CD4-positive, alpha-beta T cell treated with Interleukin-4 for 1 hour (primary cell): Measurements from ENCODE around the gene IL1RAPL2.
"Not testable (repeated sequence)": the region's sequence is repeated elsewhere in the genome, so short reads cannot be mapped to it uniquely, and the experiment has no call there.

Experiments used
- DNase-seq, 2 donors: peaks; one replicate each; pipeline ENCODE4 v3.0.0-alpha.2; 2020 to 2022

The IL1RAPL2 gene

DNA sequence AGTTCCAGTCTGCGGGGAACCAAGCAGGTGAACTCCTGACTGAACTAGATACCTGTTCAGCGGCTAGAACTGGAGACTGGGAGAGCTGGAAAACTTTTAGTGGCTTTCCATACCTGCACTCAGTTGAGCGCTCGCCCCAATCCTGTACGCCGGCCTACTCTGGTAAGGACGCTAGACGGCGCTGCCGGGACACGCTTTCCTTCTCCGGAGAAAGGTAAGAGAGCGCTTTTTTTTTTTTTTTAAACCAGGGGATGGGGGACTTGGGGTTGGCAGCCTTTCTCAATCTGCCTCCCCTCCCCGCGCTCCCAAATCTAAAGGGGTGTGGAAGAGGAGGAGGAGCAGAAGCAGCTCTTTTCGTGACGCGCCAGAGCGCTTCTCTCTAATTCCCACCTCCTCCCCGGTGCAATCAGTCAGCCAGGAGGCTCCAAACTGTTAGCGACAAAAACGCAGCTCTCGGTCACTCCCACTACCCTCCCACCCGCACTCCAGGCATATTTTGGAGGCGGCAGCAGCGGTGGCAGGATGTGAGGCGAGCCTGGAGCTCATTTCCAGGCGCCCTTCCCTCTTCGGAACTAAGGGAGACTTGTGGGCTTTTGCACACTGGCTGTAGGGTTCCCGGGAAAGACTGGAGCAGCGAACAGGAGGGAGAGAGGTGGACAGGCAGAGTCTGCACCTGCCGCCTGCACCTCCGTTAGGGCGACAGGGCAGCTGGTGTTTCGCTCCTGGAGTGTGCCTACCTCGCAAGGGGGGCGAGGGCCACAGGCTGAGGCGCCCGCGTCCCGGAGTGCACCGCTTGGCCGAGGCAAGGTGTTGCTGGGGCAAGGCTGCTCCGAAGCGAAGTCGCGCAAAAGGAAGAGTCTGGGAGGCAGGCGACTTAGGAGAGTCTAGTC, at the start of gene IL1RAPL2:
Gene IL1RAPL2 (plus strand): TSS at position 409 of the 890 bp plus-strand sequence.
- DNase-seq = no peak

- DNase-seq = no peak
Measured at GRCh38 chrX:104522386-104522785, 43.6 kb upstream of the IL1RAPL2 start.

GRCh38 chrX:104523858-104524257, 42.1 kb upstream of the IL1RAPL2 start:
- no peak for DNase-seq

DNA sequence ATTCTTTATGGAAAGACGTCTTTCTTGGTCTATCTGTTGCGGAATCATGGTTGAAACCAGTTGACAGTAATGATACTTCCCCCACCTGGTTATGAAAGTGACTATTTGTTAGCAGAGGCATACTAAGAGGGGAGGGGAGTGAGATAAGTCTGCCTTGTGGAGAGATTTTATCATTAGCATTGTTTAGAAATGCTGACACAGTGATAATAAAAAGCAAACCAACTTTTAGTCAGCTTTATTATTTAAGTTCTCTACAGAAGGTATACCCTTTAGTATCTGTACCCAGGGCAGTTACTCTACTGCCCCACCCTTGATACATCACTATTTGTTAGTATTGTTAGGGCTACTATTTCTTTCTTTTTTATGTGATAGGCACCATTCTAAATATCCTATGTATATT, 26.9 kb upstream of the IL1RAPL2 start:
- no peak for DNase-seq

- DNase-seq = not testable (repeated sequence)
Measured at GRCh38 chrX:104542447-104542846, 23.6 kb upstream of the IL1RAPL2 start.

DNA sequence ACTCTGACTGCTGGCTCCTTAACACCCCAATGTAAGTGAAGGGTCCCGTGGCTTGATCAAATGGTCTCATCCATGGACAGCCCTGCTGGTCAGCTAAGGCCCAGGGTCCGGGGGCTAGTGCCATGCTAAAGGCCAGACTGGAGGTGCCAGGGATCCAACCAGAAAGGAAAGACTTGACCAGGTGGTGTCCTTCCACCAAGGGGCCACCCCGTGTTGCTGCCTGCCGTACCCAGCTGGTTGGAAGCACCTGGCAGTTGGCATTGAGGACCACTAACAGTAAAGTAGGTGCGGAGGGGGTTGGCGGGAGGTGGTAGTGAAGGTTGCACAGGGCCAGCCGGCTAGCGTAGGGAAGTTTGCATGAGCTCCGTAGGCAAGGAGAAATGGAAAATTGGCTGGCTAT, 1.7 kb upstream of the IL1RAPL2 start:
- no peak for DNase-seq

GRCh38 chrX:104564921-104565703, 887 bp upstream of the IL1RAPL2 start:
- no peak for DNase-seq

- DNase-seq = no peak
Measured at GRCh38 chrX:104566681-104567501, 892 bp downstream of the IL1RAPL2 start.

GRCh38 chrX:104567506-104567905, 1.5 kb downstream of the IL1RAPL2 start:
- DNase-seq = no peak

DNA sequence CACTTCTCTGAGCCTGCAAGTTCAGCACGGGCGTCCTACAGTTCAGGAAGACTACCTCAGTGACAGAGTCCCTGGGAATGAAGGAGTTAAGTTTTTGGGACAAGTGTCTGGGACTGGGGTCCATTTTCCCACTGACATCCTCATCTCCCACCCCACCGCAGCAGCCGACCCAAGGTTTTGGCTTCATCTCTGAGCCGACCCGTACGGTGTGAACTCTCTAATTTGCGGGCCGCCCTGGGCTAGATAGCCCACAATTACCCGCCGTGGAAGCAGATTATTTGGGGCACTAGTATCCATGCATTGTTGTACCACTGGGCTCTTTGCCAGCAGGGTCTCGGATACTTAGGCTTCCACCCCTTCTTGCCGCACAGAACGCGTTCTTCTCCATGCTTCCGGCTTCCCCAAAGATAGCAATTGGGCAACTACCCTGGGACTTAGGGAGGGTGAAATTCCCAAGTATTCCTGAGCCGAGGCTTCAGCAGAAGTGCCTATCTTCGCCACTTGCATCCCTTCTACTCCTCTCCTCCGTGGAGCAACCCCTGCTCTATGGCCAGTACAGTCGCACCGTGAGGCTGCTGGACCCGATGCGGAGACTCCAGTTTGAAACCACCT, 2.4 kb downstream of the IL1RAPL2 start:
- DNase-seq = no peak

DNA sequence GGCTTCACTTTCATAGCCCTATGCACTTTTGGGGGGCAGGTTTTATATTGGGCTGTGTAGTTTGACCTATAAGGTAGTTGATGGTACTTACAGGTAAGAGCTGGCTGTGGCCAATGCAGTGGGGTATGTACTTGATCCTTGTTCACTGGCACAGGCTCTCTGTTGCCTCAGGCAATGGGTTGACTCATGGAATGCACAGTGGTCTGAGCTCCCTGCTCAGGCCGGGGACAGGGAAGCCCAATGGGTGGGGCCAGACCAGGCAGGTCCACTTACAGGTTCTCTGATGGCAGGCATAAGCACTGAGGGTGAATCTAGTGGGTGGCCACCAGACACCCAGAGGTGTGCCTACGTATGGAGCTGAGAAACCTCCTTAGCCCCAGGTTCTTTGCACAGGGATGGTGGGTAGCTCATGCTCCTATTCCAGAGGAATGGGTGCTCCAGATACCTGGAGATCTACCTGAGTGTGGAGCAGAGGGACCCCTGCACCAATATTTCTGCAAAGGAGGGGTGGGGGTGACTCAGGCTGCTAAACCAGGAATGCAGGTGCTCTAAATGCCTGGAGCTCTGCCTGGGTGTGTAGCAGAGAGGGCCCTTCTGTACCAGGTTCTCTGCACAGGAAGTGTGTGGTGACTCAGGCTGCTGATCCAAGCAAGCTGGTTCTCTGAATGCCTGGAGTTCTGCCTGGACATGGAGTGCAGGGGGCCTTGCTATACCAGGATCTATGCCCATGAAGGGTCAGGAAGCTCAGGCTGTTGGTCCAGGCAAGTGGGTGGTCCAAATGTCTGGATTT, 52.3 kb downstream of the IL1RAPL2 start:
- DNase-seq = no peak

GRCh38 chrX:104621781-104622180, 55.8 kb downstream of the IL1RAPL2 start:
- DNase-seq = no peak

- no peak for DNase-seq
Measured at GRCh38 chrX:104641176-104641575, 75.2 kb downstream of the IL1RAPL2 start.

DNA sequence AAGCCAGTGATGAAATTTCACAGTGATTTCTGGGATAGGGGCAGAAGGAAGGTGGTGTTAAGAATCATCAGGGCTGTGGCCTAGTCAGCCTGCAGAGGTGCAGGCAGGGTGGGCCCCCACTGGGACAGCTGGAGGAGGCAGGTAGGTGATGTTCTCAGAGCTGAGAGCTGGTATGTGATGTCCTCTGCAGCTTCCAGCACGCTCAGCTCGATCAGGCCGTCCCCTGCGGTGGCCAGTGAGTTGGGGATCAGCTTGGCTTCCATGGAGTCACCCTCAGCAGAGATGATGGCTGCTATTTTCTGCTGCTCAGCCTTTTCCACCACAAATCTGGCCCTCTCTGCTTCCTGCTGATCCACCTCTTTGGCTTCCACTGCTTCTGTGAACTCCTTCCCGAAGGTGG, 81.1 kb downstream of the IL1RAPL2 start:
- no peak for DNase-seq

DNA sequence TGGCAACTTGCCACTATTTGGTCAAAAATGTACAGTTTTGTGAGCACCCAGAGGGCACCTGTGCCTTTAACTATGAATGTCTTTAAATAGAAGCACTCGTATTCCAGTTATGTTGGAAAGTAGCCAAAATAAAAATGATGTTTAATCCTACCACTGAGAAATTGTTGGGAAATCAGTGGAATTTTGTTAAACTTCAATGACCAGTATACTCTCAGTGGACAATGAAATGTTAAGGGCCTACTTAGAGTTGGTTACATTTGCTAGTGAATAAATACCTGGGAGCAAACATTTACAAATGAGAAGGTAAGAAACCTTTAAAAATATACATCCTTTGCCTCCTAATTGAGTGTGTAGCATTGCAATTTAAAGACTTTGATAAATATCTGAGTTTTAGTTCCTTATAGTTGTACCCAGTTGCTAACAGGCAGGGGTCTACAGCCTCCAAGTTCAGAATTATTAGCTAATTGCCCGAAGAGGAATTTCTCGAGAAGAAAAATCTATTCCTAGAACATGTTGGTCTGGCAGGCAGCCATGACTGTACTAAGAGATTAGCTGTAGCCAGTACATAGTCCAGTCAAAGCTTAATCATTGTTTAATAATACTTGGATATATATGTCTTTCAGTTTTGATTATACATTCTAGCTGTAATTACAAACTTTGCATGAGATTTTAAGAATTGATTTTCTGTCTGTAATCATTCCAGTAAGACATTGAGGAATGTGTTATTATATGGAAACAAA, 93.2 kb downstream of the IL1RAPL2 start:
- no peak for DNase-seq

- no peak for DNase-seq
Measured at GRCh38 chrX:104660092-104660491, 94.1 kb downstream of the IL1RAPL2 start.

GRCh38 chrX:104662694-104663093, 96.7 kb downstream of the IL1RAPL2 start:
- no peak for DNase-seq

DNA sequence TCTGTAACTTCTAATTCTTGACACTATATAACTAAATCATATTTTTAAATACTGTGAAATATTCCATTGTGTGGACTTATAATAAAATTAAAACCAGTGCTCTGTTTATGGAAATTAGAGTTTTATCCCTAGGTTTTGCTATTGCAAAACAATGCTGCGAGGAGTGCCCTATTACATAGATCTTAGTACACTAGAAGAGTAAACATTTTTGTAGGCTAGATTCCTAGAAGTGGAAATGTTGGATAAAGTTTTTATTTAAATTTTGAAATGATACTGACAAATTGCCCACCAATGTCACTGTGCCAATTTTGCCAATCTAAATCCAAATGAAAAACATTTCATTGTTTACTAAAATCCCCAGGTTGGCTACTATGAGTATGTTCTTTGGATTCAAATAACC, 99.7 kb downstream of the IL1RAPL2 start:
- no peak for DNase-seq

DNA sequence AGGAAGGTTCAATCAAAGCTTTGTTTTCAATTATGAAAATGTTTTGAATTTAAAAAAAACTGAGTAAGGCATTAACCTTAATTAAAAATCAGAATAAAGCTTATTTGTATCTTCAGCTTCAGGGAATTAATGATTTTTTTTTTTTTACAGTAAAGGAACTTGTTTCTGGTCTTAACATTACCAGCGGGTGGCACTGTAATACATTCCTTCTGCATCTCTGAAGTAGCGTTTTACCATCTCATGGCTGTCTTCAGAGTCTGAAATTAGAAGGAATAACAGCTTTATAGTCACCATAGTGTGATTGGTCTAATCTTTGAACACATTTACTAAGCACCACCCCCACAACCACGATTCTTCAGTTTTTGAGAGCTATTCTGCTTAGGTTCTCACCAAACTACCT, 102.6 kb downstream of the IL1RAPL2 start:
- DNase-seq = no peak

- no peak for DNase-seq
Measured at GRCh38 chrX:104669063-104669462, 103.1 kb downstream of the IL1RAPL2 start.

DNA sequence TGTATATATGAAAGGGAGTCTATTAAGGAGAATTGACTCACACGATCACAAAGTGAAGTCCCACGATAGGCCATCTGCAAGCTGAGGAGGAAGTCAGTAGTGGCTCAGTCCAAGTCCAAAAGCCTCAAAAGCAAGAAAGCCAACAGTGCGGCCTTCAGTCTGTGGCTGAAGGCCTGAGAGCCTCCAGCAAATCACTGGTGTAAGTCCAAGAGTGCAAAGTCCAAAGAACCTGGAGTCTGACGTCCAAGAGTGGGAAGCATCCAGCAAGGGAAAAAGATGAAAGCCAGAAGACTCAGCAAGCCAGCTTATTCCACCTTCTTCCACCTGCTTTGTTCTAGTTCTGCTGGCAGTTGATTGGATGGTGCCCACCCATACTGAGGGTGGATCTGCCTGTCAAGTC, 104.1 kb downstream of the IL1RAPL2 start:
- no peak for DNase-seq
